Pancreas (tissue), 10 donors: ENCODE measurements around the gene SERINC5. TPM values are rescaled to one million over a fixed set of nuclear protein-coding genes. Genes with fewer than 3 reads are reported as not detected.

Experiments
- ATAC-seq, 4 donors: fragments of 200-7000 bp; cut with Tn5 transposase; one replicate each; pipeline versions ENCODE4 v1.8.0 to v1.9.1; 2020; ENCODE audit warnings: mild to moderate bottlenecking in 4 of 4, moderate library complexity in 4 of 4
- DNase-seq, 6 donors: peaks; one replicate each; pipeline ENCODE4 v3.0.0-alpha.2; 2020
- FAIRE-seq: peaks from 2 replicates; lab custom pipeline; 2012; peaks lifted over from hg19 to GRCh38; lab: Jason Lieb, UNC
- H3K27ac ChIP-seq, 4 donors: fragments of 200-600 bp; sonication (generic); 1 replicate in 3 of 4; 2 replicates in 1 of 4; pipeline versions ENCODE4 v1.5.0 to v1.8.0; 2020
- H3K27me3 ChIP-seq, 4 donors: fragments of 200-600 bp; one replicate each; pipeline ENCODE4 v1.8.0; 2021
- H3K36me3 ChIP-seq, 3 donors: fragments of 200-600 bp; sonication (generic) in 1 of 3; one replicate each; pipeline versions ENCODE4 v1.5.0 to v1.8.0; 2020 to 2021
- H3K4me1 ChIP-seq, 3 donors: fragments of 200-600 bp; one replicate each; pipeline ENCODE4 v1.8.0; 2021
- H3K4me3 ChIP-seq, 4 donors: fragments of 200-600 bp; sonication (generic) in 2 of 4; one replicate each; pipeline versions ENCODE4 v1.5.0 to v1.8.0; 2020 to 2021
- H3K9me3 ChIP-seq, 4 donors: fragments of 200-600 bp; one replicate each; pipeline ENCODE4 v1.8.0; 2021
- CTCF ChIP-seq, 4 donors: fragments of 200-600 bp; sonication (generic) in 3 of 4; IDR thresholded peaks; one replicate each; pipeline versions ENCODE4 v1.5.0 to v1.8.0; 2021; ENCODE audit warnings: antibody characterized with exemption in 4 of 4
- WGBS, 2 donors: extraction: QIAGEN DNeasy Blood & Tissue Kit; methylation state at CpG; one replicate each; pipeline ENCODE4 v1.1.7; 2013; 5-methylcytosine and 5-hydroxymethylcytosine counted together
- intact Hi-C, 3 donors: fragments of 100-400 bp; cut with DNase I; formaldehyde crosslinking; loops; one replicate each; pipeline versions ENCODE4 v1.11.1 to v1.14.2; 2022
- polyA plus RNA-seq, 2 donors: library from polyadenylated mRNA; stranded (reverse); fragments of 200-250 nt; gene quantifications; one replicate each; pipeline ENCODE4 v1.2.3, GENCODE V29; 2013
- total RNA-seq, 6 donors: library from RNA; stranded (reverse); fragmentation: NEBNext Ultra II Directional in 4 of 6; extraction: Animal tissue kit (Norgen Biotek cat#: 25700) in 4 of 6; gene quantifications; one replicate each; pipeline versions ENCODE4 v1.2.1 to v1.2.4, GENCODE V29; 2021 to 2023
- donor health status: healthy with polysubstance abuse.
- donor health status: DM: no; HTN: no; CAD: no; lungs with moderate emphysema.
- donor health status: DM: no; HTN: no; CAD: no.
- donor health status: control.
- donor health status: control.
- donor health status: Bipolar disorder and iron deficiency.
- donor health status: DM: yes; HTN: yes; CAD: no.
- donor health status: DM: no; HTN: no; CAD: no.
- donor health status: DM: no; HTN: no; CAD: no.
- donor health status: DM: yes; HTN: yes; CAD: no.

SERINC5 gene
- total and polyA plus RNA-seq, 8 donors, result 3.7 to 43.2 (median 14.8) TPM

GRCh38 chr5:80082731-80083100, 173.1 kb downstream of the SERINC5 start:
- peak; percentile 38 to 78 (median 65) for TF ChIP-seq CTCF (IDR thresholded peaks at IDR 0.05)
- H3K27me3 ChIP-seq, result no peaks in the 10 kb centered on the region
- ATAC-seq, result peak; percentile 76 to 90 (median 86)
- 6 to 14% methylated on average over 16 of the region's 16 CpGs for WGBS, 2 donors
- peak overlapping the region in 2 of 4 donors; percentile 1 to 19 for H3K4me3 ChIP-seq
- DNase-seq, result peak in 5 of 6 donors; percentile 43 to 67 (median 55)
- peak overlapping the region in 1 of 4 donors; percentile 6 for H3K27ac ChIP-seq
- H3K36me3 ChIP-seq, result no peaks in the 10 kb centered on the region
- H3K4me1 ChIP-seq, result peaks cover 0 to 5% (median 0%) of the 10 kb centered on the region in 3 donors
- intact Hi-C loops, result no loop called here
- no peaks in the 10 kb centered on the region for H3K9me3 ChIP-seq
- FAIRE-seq, result no peak

DNA sequence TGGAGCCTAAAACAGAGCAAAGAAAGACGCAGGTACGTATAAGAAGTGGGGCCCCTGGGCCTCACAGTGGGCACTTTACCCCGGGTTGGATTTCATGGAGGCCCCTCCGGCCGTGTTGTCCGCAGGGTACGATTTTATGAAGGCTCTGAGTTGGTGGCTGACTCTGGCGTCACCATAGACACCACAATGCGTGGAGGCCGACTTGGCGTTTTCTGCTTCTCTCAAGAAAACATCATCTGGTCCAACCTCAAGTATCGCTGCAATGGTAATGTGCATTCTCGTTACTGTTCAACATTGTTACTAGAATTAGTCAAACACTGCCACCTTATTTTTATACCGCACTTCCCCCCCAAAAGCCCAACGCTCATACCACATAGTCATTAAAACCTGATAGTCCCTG, 173.6 kb downstream of the SERINC5 start:
- intact Hi-C loops, result no loop called here
- no peak for FAIRE-seq

DNA sequence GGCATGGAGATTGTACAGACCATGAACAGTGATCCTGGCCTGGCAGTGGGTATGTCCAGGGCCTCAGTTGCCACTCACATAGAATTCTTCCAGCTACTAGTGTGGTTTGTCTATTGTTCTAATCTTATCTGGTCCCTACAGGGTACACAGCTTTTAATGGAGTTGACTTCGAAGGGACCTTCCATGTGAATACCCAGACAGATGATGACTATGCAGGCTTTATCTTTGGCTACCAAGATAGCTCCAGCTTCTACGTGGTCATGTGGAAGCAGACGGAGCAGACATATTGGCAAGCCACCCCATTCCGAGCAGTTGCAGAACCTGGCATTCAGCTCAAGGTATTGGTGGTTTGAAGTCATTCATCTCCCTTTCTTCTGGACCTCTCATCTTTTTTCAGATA, 176.9 kb downstream of the SERINC5 start:
- DNase-seq (no peak), ATAC-seq (no peak), FAIRE-seq (no peak)
- TF ChIP-seq CTCF (IDR thresholded peaks at IDR 0.05), result no peak
- Histone ChIP-seq H3K4me1 (peaks cover 0 to 5% (median 0%) of the 10 kb centered on the region in 3 donors), H3K9me3 (no peaks in the 10 kb centered on the region), H3K27ac (no peak overlapping the region), H3K27me3 (no peaks in the 10 kb centered on the region), H3K36me3 (no peaks in the 10 kb centered on the region), H3K4me3 (no peak overlapping the region)
- 75 to 84% methylated on average over 4 of the region's 4 CpGs for WGBS, 2 donors
- intact Hi-C loops, result no loop called here

More for the DNA sequence above, 173.6 kb downstream of the SERINC5 start:
- no peaks in the 10 kb centered on the region for H3K36me3 ChIP-seq
- no peak for DNase-seq
- no peak overlapping the region for H3K27ac ChIP-seq
- H3K4me3 ChIP-seq, result no peak overlapping the region
- H3K27me3 ChIP-seq, result no peaks in the 10 kb centered on the region
- H3K9me3 ChIP-seq, result no peaks in the 10 kb centered on the region
- TF ChIP-seq CTCF (IDR thresholded peaks at IDR 0.05), result no peak
- H3K4me1 ChIP-seq, result peaks cover 0 to 5% (median 0%) of the 10 kb centered on the region in 3 donors
- no peak for ATAC-seq
- 91 to 96% methylated on average over 15 of the region's 15 CpGs for WGBS, 2 donors

GRCh38 chr5:80077051-80077714, 178.7 kb downstream of the SERINC5 start:
- no peaks in the 10 kb centered on the region for H3K9me3 ChIP-seq
- no peak overlapping the region for H3K4me3 ChIP-seq
- intact Hi-C loops, result no loop called here
- TF ChIP-seq CTCF (IDR thresholded peaks at IDR 0.05), result no peak
- DNase-seq (no peak), FAIRE-seq (no peak), ATAC-seq (no peak)
- no peaks in the 10 kb centered on the region for H3K4me1 ChIP-seq
- H3K27me3 ChIP-seq, result no peaks in the 10 kb centered on the region
- H3K36me3 ChIP-seq, result no peaks in the 10 kb centered on the region
- WGBS, 2 donors, result 58 to 64% methylated on average over 3 of the region's 3 CpGs
- no peak overlapping the region for H3K27ac ChIP-seq
